Measurements from ENCODE around the gene TTC7B. TPM values are rescaled to one million over a fixed set of nuclear protein-coding genes. Genes with fewer than 3 reads are reported as not detected.

Gene TTC7B
- total and polyA plus RNA-seq, 2 of the 8 experiments (the other 6 are each of a cell fraction or from before 2014, with no cell fraction given), result 23.7 to 34.0 TPM

DNA sequence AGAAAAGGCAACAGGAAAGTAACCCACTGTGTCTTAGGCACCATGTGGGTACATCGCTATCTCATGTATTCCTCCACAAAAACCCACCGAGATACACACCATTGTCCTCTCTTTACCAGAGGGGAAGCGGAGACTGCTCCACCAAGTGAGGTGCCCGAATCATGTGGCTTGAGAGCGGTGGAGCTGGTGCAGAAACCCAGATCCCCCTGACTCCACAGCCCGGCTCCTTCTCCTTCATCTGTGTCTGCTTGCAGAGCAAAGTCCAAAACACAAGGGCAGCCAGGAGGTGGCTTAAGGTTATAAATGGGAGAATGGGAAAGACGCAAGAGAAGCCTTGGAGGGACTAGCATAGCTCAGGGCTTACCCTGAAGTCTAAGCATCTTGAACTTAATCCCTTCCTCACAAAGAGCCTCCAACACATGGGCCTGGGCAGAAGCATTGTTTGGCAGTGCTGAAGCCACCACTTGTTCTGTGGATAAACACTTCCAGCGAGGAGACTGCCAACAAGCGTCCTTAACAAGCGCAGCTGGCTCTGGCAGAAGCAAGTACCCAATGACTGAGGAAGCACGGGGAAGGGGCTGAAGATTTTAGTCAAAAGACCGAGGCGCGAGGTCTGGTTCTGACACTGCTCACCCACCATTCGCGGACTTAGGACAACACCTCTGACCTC is 83.0 kb downstream of the TTC7B start:
- H2BK12ac ChIP-seq (ENCODE audit: low read depth, low read length), result no peak overlapping the region
- POLR2A ChIA-PET (ENCODE audit: partially characterized antibody), result no interaction called here

More for the DNA sequence above, 83.0 kb downstream of the TTC7B start:
- no peaks in the 10 kb centered on the region for H3K23me2 ChIP-seq (ENCODE audit: low read depth, low read length)
- H4K20me1 ChIP-seq (replicated peaks in 1 of 2; ENCODE audit: control insufficient read depth in 1 of 2, insufficient read depth in 2 of 2, low read length in 2 of 2), result no peaks in the 10 kb centered on the region
- FAIRE-seq, result no peak
- no peaks in the 10 kb centered on the region for H3K4me1 ChIP-seq (replicated peaks in 1 of 4; ENCODE audit: control insufficient read depth in 3 of 4, insufficient read depth in 4 of 4, low read length in 3 of 4)
- H3K9ac ChIP-seq (replicated peaks in 1 of 4; ENCODE audit: extremely low read depth in 1 of 4, low read depth in 3 of 4, low read length in 3 of 4), result no peak overlapping the region
- H3K14ac ChIP-seq (ENCODE audit: insufficient read length), result no peak overlapping the region
- WGBS, 2 experiments (ENCODE audit: extremely low coverage in 1 of 2, insufficient coverage in 1 of 2, insufficient read length in 1 of 2, insufficient replicate concordance in 2 of 2, low coverage in 1 of 2, low lambda C conversion rate in 2 of 2, missing lambda C conversion rate in 1 of 2), result 91% methylated on average over 16 of the region's 16 CpGs; no CpG with 5 or more reads in 1 of the 2 experiments
- H3K23ac ChIP-seq (ENCODE audit: insufficient read length), result no peak overlapping the region
- no peak overlapping the region for H3K27ac ChIP-seq (ENCODE audit: low read depth, low read length)
- no peak overlapping the region for H3K4me3 ChIP-seq (ENCODE audit: extremely low read depth in 1 of 4, insufficient read depth in 2 of 4, low read depth in 3 of 4, low read length in 4 of 4)
- no peaks in the 10 kb centered on the region for H3K36me3 ChIP-seq (ENCODE audit: control insufficient read depth in 2 of 4, insufficient read depth in 4 of 4, low read length in 3 of 4)
- no peak overlapping the region for H3K56ac ChIP-seq (replicated peaks; ENCODE audit: insufficient read length, low read depth, low read length)
- no peak overlapping the region for H3K4ac ChIP-seq (replicated peaks; ENCODE audit: insufficient read length, low read depth, low read length)
- H3K4me2 ChIP-seq (ENCODE audit: insufficient read depth in 1 of 2, low read depth in 2 of 2, low read length in 2 of 2), result no peak overlapping the region
- DNase-seq (ENCODE audit: low read depth in 1 of 2, low spot score in 2 of 2), result peak in 1 of 2 experiments; percentile 39
- no peak overlapping the region for H4K5ac ChIP-seq (ENCODE audit: insufficient read length, low read depth, low read length)
- no peaks in the 10 kb centered on the region for H3K27me3 ChIP-seq (replicated peaks in 1 of 4; ENCODE audit: control insufficient read depth in 3 of 4, extremely low read depth in 1 of 4, insufficient read depth in 3 of 4, low read length in 3 of 4)
- H3K79me1 ChIP-seq (ENCODE audit: low read depth, low read length), result no peaks in the 10 kb centered on the region
- H3K79me2 ChIP-seq (ENCODE audit: control insufficient read depth in 1 of 2, insufficient read depth in 2 of 2, low read length in 2 of 2), result no peaks in the 10 kb centered on the region
- no peak overlapping the region for H2BK5ac ChIP-seq (ENCODE audit: low read depth, low read length)
- H2AK5ac ChIP-seq (ENCODE audit: low read depth, low read length), result no peak overlapping the region
- no peak overlapping the region for H2BK20ac ChIP-seq (ENCODE audit: low read length)
- TF ChIP-seq, protein P1, sequence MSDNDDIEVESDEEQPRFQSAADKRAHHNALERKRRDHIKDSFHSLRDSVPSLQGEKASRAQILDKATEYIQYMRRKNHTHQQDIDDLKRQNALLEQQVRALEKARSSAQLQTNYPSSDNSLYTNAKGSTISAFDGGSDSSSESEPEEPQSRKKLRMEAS (IDR thresholded peaks at IDR 0.05), result no peak
- TF ChIP-seq ATF3 (IDR thresholded peaks at IDR 0.05; ENCODE audit: insufficient read depth, low read depth, low read length) (no peak), CHD2 (IDR thresholded peaks at IDR 0.05; ENCODE audit: low read length) (no peak), KDM1A (IDR thresholded peaks at IDR 0.05; ENCODE audit: borderline replicate concordance, low read length) (no peak), JUN (IDR thresholded peaks at IDR 0.05; ENCODE audit: low read depth, low read length) (no peak), CTCF (IDR thresholded peaks at IDR 0.05; ENCODE audit: control extremely low read depth in 1 of 3, insufficient read depth in 1 of 3, low read depth in 1 of 3, low read length in 3 of 3) (no peak), TEAD4 (IDR thresholded peaks at IDR 0.05; ENCODE audit: low read depth, low read length) (no peak), RXRA (IDR thresholded peaks at IDR 0.05; ENCODE audit: insufficient read depth, low read depth, low read length) (no peak)
- no peak overlapping the region for H2AFZ ChIP-seq (ENCODE audit: low read length)
- H4K8ac ChIP-seq (ENCODE audit: extremely low read depth, insufficient read depth, low read length), result no peak overlapping the region
- no peak overlapping the region for H3K18ac ChIP-seq (ENCODE audit: extremely low read depth, low read length)
- no peak overlapping the region for H4K91ac ChIP-seq (replicated peaks; ENCODE audit: insufficient read length, low read length)
- CTCF ChIA-PET (ENCODE audit: partially characterized antibody), result interaction anchor here (0.6 to 2.4 kb wide), 9 partner anchors 11 to 513 kb away, joined by 3 to 9 read pairs (median 4); no protein-coding TSS in a partner anchor
- no peaks in the 10 kb centered on the region for H3K9me3 ChIP-seq (ENCODE audit: insufficient read depth in 2 of 2, low read depth in 1 of 2, low read length in 1 of 2)
- no peak overlapping the region for H2BK120ac ChIP-seq (replicated peaks; ENCODE audit: low read depth, low read length)
- H2BK15ac ChIP-seq (ENCODE audit: low read length), result no peak overlapping the region
